ENCODE results near the gene LAMA3.

Gene LAMA3

GRCh38 chr18:23838233-23838632 lies 149.0 kb downstream of the LAMA3 start:
- no peak overlapping the region for H2AFZ ChIP-seq (ENCODE audit: low read length)
- no peak overlapping the region for H2AK5ac ChIP-seq (ENCODE audit: low read depth, low read length)
- no peak overlapping the region for H4K8ac ChIP-seq (ENCODE audit: low read depth, low read length)

DNA sequence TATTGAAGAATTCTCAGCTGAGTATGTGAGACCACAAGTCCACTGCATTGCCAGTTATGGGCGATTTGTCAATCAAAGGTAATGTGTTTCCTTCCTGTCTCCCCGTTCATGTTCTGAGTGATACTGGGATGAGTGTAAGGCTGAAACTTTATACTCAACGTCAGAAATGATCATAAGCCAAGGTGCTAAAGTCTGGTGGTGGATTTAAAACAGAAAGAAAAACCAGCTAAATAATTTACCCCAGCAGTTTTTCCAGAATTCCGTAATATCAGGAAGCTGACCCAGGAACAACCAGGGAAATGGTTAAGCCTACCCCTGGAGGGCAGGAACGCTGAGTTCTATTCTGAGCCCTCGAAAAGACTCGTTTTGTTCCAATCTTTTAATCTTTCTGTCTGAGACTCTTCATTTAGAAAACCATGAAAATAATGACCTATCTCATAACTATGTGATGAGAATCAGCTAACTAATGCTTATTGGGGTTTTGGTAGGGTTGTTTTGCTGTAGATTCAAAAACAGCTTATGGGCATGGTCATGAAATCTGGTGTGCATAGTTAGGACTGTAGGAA lies 149.6 kb downstream of the LAMA3 start:
- Histone ChIP-seq H3K27ac (replicated peaks; ENCODE audit: low read length) (no peak overlapping the region), H2BK120ac (ENCODE audit: low read depth, low read length) (no peak overlapping the region), H3K4me3 (ENCODE audit: low read length in 2 of 2) (no peak overlapping the region), H4K8ac (ENCODE audit: low read depth, low read length) (no peak overlapping the region), H3K4me1 (ENCODE audit: control insufficient read depth in 2 of 2, insufficient read depth in 1 of 2, low read depth in 1 of 2, low read length in 2 of 2) (no peaks in the 10 kb centered on the region), H3K4ac (ENCODE audit: low read length) (no peak overlapping the region), H3K23ac (ENCODE audit: low read depth, low read length, poor library complexity) (no peak overlapping the region), H3K14ac (ENCODE audit: low read length) (no peak overlapping the region), H3K9me3 (replicated peaks in 1 of 2; ENCODE audit: control insufficient read depth in 2 of 2, insufficient read depth in 1 of 2, low read depth in 1 of 2, low read length in 2 of 2) (no peaks in the 10 kb centered on the region), H3K18ac (ENCODE audit: low read length) (no peak overlapping the region), H3K36me3 (replicated peaks in 1 of 2; ENCODE audit: control insufficient read depth in 2 of 2, insufficient read depth in 2 of 2, low read length in 2 of 2) (no peaks in the 10 kb centered on the region), H2AFZ (ENCODE audit: low read length) (no peak overlapping the region), H3K9ac (ENCODE audit: low read depth, low read length, poor library complexity) (no peak overlapping the region), H2BK5ac (ENCODE audit: low read length) (no peak overlapping the region), H3K79me1 (ENCODE audit: low read depth, low read length) (no peaks in the 10 kb centered on the region), H2AK5ac (ENCODE audit: low read depth, low read length) (no peak overlapping the region), H3K27me3 (ENCODE audit: control insufficient read depth in 3 of 3, insufficient read depth in 3 of 3, low read depth in 1 of 3, low read length in 3 of 3) (peaks cover 0 to 7% (median 0%) of the 10 kb centered on the region in 3 experiments), H3K4me2 (ENCODE audit: insufficient read depth, low read length, poor library complexity, severe bottlenecking) (no peak overlapping the region), H4K91ac (ENCODE audit: low read depth, low read length, poor library complexity) (no peak overlapping the region), H2BK12ac (ENCODE audit: low read length) (no peak overlapping the region), H2BK15ac (ENCODE audit: low read length) (no peak overlapping the region)
- no peak for DNase-seq (ENCODE audit: low spot score)
- WGBS, 2 donors (ENCODE audit: extremely low coverage in 2 of 2, insufficient read length in 2 of 2, insufficient replicate concordance in 1 of 2), result no CpG with 5 or more reads among the region's 7 CpGs

More at GRCh38 chr18:23838233-23838632, 149.0 kb downstream of the LAMA3 start:
- no peak overlapping the region for H3K4ac ChIP-seq (ENCODE audit: low read length)
- no peak overlapping the region for H2BK5ac ChIP-seq (ENCODE audit: low read length)
- no peak overlapping the region for H3K9ac ChIP-seq (ENCODE audit: low read depth, low read length, poor library complexity)
- H3K79me1 ChIP-seq (ENCODE audit: low read depth, low read length), result no peaks in the 10 kb centered on the region
- H3K9me3 ChIP-seq (replicated peaks in 1 of 2; ENCODE audit: control insufficient read depth in 2 of 2, insufficient read depth in 1 of 2, low read depth in 1 of 2, low read length in 2 of 2), result no peaks in the 10 kb centered on the region
- H3K4me1 ChIP-seq (ENCODE audit: control insufficient read depth in 2 of 2, insufficient read depth in 1 of 2, low read depth in 1 of 2, low read length in 2 of 2), result no peaks in the 10 kb centered on the region
- no CpG with 5 or more reads among the region's 2 CpGs for WGBS, 2 donors (ENCODE audit: extremely low coverage in 2 of 2, insufficient read length in 2 of 2, insufficient replicate concordance in 1 of 2)
- no peak overlapping the region for H3K4me3 ChIP-seq (ENCODE audit: low read length in 2 of 2)
- H3K4me2 ChIP-seq (ENCODE audit: insufficient read depth, low read length, poor library complexity, severe bottlenecking), result no peak overlapping the region
- H2BK120ac ChIP-seq (ENCODE audit: low read depth, low read length), result no peak overlapping the region
- H4K91ac ChIP-seq (ENCODE audit: low read depth, low read length, poor library complexity), result no peak overlapping the region
- no peak for DNase-seq (ENCODE audit: low spot score)
- H2BK15ac ChIP-seq (ENCODE audit: low read length), result no peak overlapping the region
- peaks cover 0 to 7% (median 0%) of the 10 kb centered on the region in 3 experiments for H3K27me3 ChIP-seq (ENCODE audit: control insufficient read depth in 3 of 3, insufficient read depth in 3 of 3, low read depth in 1 of 3, low read length in 3 of 3)
- H3K27ac ChIP-seq (replicated peaks; ENCODE audit: low read length), result no peak overlapping the region
- H3K36me3 ChIP-seq (replicated peaks in 1 of 2; ENCODE audit: control insufficient read depth in 2 of 2, insufficient read depth in 2 of 2, low read length in 2 of 2), result no peaks in the 10 kb centered on the region
- H3K23ac ChIP-seq (ENCODE audit: low read depth, low read length, poor library complexity), result no peak overlapping the region
- H3K14ac ChIP-seq (ENCODE audit: low read length), result no peak overlapping the region
- H3K18ac ChIP-seq (ENCODE audit: low read length), result no peak overlapping the region
- H2BK12ac ChIP-seq (ENCODE audit: low read length), result no peak overlapping the region

- Histone ChIP-seq H2AK5ac (ENCODE audit: low read depth, low read length) (no peak overlapping the region), H2BK12ac (ENCODE audit: low read length) (no peak overlapping the region), H3K9ac (ENCODE audit: low read depth, low read length, poor library complexity) (no peak overlapping the region), H3K18ac (ENCODE audit: low read length) (no peak overlapping the region), H2BK15ac (ENCODE audit: low read length) (no peak overlapping the region), H4K91ac (ENCODE audit: low read depth, low read length, poor library complexity) (no peak overlapping the region), H3K79me1 (ENCODE audit: low read depth, low read length) (no peaks in the 10 kb centered on the region), H3K4me2 (ENCODE audit: insufficient read depth, low read length, poor library complexity, severe bottlenecking) (no peak overlapping the region), H2BK120ac (ENCODE audit: low read depth, low read length) (no peak overlapping the region), H3K27me3 (ENCODE audit: control insufficient read depth in 3 of 3, insufficient read depth in 3 of 3, low read depth in 1 of 3, low read length in 3 of 3) (no peaks in the 10 kb centered on the region), H3K14ac (ENCODE audit: low read length) (no peak overlapping the region), H3K4ac (ENCODE audit: low read length) (no peak overlapping the region), H3K36me3 (replicated peaks in 1 of 2; ENCODE audit: control insufficient read depth in 2 of 2, insufficient read depth in 2 of 2, low read length in 2 of 2) (no peaks in the 10 kb centered on the region), H4K8ac (ENCODE audit: low read depth, low read length) (no peak overlapping the region), H2AFZ (ENCODE audit: low read length) (no peak overlapping the region), H3K4me3 (ENCODE audit: low read length in 2 of 2) (no peak overlapping the region), H3K27ac (replicated peaks; ENCODE audit: low read length) (no peak overlapping the region), H2BK5ac (ENCODE audit: low read length) (no peak overlapping the region), H3K23ac (ENCODE audit: low read depth, low read length, poor library complexity) (no peak overlapping the region), H3K9me3 (replicated peaks in 1 of 2; ENCODE audit: control insufficient read depth in 2 of 2, insufficient read depth in 1 of 2, low read depth in 1 of 2, low read length in 2 of 2) (no peaks in the 10 kb centered on the region), H3K4me1 (ENCODE audit: control insufficient read depth in 2 of 2, insufficient read depth in 1 of 2, low read depth in 1 of 2, low read length in 2 of 2) (peaks cover 0 to 9% of the 10 kb centered on the region in 2 donors)
- no CpG with 5 or more reads among the region's 14 CpGs for WGBS, 2 donors (ENCODE audit: extremely low coverage in 2 of 2, insufficient read length in 2 of 2, insufficient replicate concordance in 1 of 2)
- no peak for DNase-seq (ENCODE audit: low spot score)
These were observed 153.1 kb downstream of the LAMA3 start for GRCh38 chr18:23842305-23842704.

- H2AK5ac ChIP-seq (ENCODE audit: low read depth, low read length), result no peak overlapping the region
- no peak overlapping the region for H3K4me3 ChIP-seq (ENCODE audit: low read length in 2 of 2)
- H3K36me3 ChIP-seq (replicated peaks in 1 of 2; ENCODE audit: control insufficient read depth in 2 of 2, insufficient read depth in 2 of 2, low read length in 2 of 2), result no peaks in the 10 kb centered on the region
- no peak overlapping the region for H3K27ac ChIP-seq (replicated peaks; ENCODE audit: low read length)
- no peaks in the 10 kb centered on the region for H3K9me3 ChIP-seq (replicated peaks in 1 of 2; ENCODE audit: control insufficient read depth in 2 of 2, insufficient read depth in 1 of 2, low read depth in 1 of 2, low read length in 2 of 2)
- DNase-seq (ENCODE audit: low spot score), result no peak
- H2BK5ac ChIP-seq (ENCODE audit: low read length), result no peak overlapping the region
- H4K8ac ChIP-seq (ENCODE audit: low read depth, low read length), result no peak overlapping the region
- H3K23ac ChIP-seq (ENCODE audit: low read depth, low read length, poor library complexity), result no peak overlapping the region
- H3K9ac ChIP-seq (ENCODE audit: low read depth, low read length, poor library complexity), result no peak overlapping the region
- no peak overlapping the region for H3K4ac ChIP-seq (ENCODE audit: low read length)
- no peak overlapping the region for H2AFZ ChIP-seq (ENCODE audit: low read length)
- no peaks in the 10 kb centered on the region for H3K79me1 ChIP-seq (ENCODE audit: low read depth, low read length)
- no peak overlapping the region for H2BK120ac ChIP-seq (ENCODE audit: low read depth, low read length)
- no peak overlapping the region for H3K14ac ChIP-seq (ENCODE audit: low read length)
- no peak overlapping the region for H2BK12ac ChIP-seq (ENCODE audit: low read length)
- no peak overlapping the region for H2BK15ac ChIP-seq (ENCODE audit: low read length)
- WGBS, 2 donors (ENCODE audit: extremely low coverage in 2 of 2, insufficient read length in 2 of 2, insufficient replicate concordance in 1 of 2), result no CpG with 5 or more reads among the region's 9 CpGs
- no peak overlapping the region for H3K4me2 ChIP-seq (ENCODE audit: insufficient read depth, low read length, poor library complexity, severe bottlenecking)
- H3K18ac ChIP-seq (ENCODE audit: low read length), result peak overlapping the region; percentile 40
- H3K4me1 ChIP-seq (ENCODE audit: control insufficient read depth in 2 of 2, insufficient read depth in 1 of 2, low read depth in 1 of 2, low read length in 2 of 2), result peaks cover 0 to 11% of the 10 kb centered on the region in 2 donors
- H4K91ac ChIP-seq (ENCODE audit: low read depth, low read length, poor library complexity), result no peak overlapping the region
- no peaks in the 10 kb centered on the region for H3K27me3 ChIP-seq (ENCODE audit: control insufficient read depth in 3 of 3, insufficient read depth in 3 of 3, low read depth in 1 of 3, low read length in 3 of 3)
These were observed 155.9 kb downstream of the LAMA3 start for GRCh38 chr18:23844991-23845680.

Data from neuronal stem cell (in vitro differentiated cells).